Colonic mucosa (tissue), 4 donors: ENCODE data around the gene KRT40. TPM values are rescaled to one million over a fixed set of nuclear protein-coding genes. Genes with fewer than 3 reads are reported as not detected.

Experiments used
- DNase-seq: peaks from one replicate; pipeline ENCODE4 v3.0.0-alpha.2; 2020
- H3K27ac ChIP-seq: fragments of 200-600 bp; one replicate; pipeline ENCODE4 v1.8.0; 2021
- H3K27me3 ChIP-seq: fragments of 200-600 bp; one replicate; pipeline ENCODE4 v1.8.0; 2021
- H3K36me3 ChIP-seq: fragments of 200-600 bp; one replicate; pipeline ENCODE4 v1.8.0; 2021
- H3K4me1 ChIP-seq: fragments of 200-600 bp; one replicate; pipeline ENCODE4 v1.8.0; 2021; ENCODE audit warnings: mild to moderate bottlenecking
- H3K4me3 ChIP-seq: fragments of 200-600 bp; one replicate; pipeline ENCODE4 v1.8.0; 2021
- H3K9ac ChIP-seq, 2 donors: one replicate each; pipeline ENCODE4 v1.7.0; 2013; ENCODE audit warnings: control low read depth in 2 of 2, low read depth in 2 of 2, low read length in 2 of 2
- H3K9me3 ChIP-seq: fragments of 200-600 bp; one replicate; pipeline ENCODE4 v1.8.0; 2021
- CTCF ChIP-seq: fragments of 200-600 bp; IDR thresholded peaks from one replicate; pipeline ENCODE4 v1.8.0; 2022; ENCODE audit warnings: antibody characterized with exemption, mild to moderate bottlenecking
- intact Hi-C: fragments of 100-400 bp; cut with DNase I; formaldehyde crosslinking; loops from one replicate; pipeline ENCODE4 v1.14.1; 2022
- total RNA-seq, 2 donors: library from RNA; stranded (reverse); fragmentation: NEBNext Ultra II Directional in 1 of 2; extraction: Animal tissue kit (Norgen Biotek cat#: 25700) in 1 of 2; gene quantifications; one replicate each; pipeline ENCODE4 v1.2.1, GENCODE V29; 2021
- donor health status: healthy.
- donor health status: DM: no; HTN: no; CAD: no.
- donor health status: DM: no; HTN: no; CAD: no.

Gene KRT40
- total RNA-seq, 2 donors from 2014 or later: 0.32 TPM; not detected in 1

DNA sequence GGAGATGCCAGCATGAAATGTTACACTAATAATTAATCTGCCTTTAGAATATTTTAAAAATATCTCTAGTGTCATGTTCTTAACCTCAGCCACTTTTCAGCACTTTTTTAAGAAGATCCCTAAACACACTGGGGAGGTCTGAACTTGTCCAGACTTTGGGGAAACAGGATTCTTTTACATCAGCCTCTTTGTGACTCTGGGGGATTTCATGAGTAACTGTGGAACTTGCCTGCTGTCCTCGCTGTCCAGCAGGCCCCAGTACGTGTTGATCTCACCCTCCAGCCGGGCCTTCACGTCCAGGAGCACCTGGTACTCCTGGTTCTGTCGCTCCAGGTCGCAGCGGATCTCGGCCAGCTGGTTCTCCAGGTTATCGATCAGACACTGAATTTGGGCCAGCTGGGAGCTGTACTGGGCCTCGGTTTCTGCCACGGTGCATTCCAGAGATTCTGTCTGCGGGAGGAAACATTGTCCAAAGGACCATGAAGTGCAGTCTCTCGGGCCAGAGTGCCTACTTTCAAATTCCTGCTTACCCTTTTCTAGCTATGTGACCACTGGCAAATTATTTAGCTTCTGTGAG lies 5.5 kb downstream of the KRT40 start:
- intact Hi-C loops: no loop called here
- no peak for TF ChIP-seq CTCF
- no peaks in the 10 kb centered on the region for H3K4me1 ChIP-seq
- DNase-seq: no peak
- H3K4me3 ChIP-seq: no peak overlapping the region
- no peaks in the 10 kb centered on the region for H3K36me3 ChIP-seq
- H3K9me3 ChIP-seq: no peaks in the 10 kb centered on the region
- H3K9ac ChIP-seq: no peak overlapping the region
- H3K27ac ChIP-seq: no peak overlapping the region
- no peaks in the 10 kb centered on the region for H3K27me3 ChIP-seq

DNA sequence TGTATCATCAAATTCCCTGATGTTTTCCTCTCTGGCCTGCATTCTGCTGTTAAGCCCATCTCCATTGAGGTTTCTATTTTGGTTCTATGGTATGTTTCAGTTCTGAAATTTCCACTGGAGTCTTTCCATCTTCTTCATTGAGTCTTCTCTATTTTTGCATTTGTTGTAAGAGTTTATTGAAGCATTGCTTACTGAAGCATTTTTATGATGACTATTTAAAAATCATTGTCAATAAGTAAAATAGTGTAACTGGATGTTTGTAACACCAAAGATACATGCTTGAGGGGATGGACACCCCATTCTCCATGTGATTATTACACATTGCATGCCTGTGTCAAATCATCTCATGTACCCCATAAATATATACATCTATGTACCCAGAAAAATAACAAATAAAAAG lies 8.6 kb downstream of the KRT40 start:
- Histone ChIP-seq H3K9ac (no peak overlapping the region), H3K9me3 (no peaks in the 10 kb centered on the region), H3K4me3 (no peak overlapping the region), H3K27me3 (no peaks in the 10 kb centered on the region), H3K4me1 (no peaks in the 10 kb centered on the region), H3K36me3 (no peaks in the 10 kb centered on the region), H3K27ac (no peak overlapping the region)
- no peak for DNase-seq
- no peak for TF ChIP-seq CTCF
- intact Hi-C loops: no loop called here

DNA sequence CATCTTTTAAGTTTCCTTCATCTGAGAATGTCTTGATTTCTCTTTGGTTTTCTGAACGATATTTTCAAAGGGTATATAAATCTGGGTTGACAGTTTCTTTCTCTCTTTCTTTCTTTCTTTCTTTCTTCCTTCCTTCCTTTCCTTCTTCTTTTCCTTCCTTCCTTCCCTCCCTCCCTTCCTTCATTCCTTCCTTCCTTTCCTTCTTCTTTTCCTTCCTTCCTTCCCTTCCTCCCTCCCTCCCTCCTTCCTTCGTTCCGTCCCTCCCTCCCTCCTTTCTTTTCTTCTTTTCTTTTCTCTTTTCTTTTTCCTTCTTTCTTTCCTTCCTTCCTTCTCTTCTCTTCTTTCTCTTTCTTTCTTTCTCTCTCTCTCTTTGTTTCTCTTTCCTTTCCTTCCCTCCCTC lies 9.8 kb downstream of the KRT40 start:
- intact Hi-C loops: no loop called here
- H3K4me1 ChIP-seq: no peaks in the 10 kb centered on the region
- H3K9ac ChIP-seq: no peak overlapping the region
- H3K9me3 ChIP-seq: no peaks in the 10 kb centered on the region
- no peaks in the 10 kb centered on the region for H3K27me3 ChIP-seq
- H3K27ac ChIP-seq: no peak overlapping the region
- no peak for DNase-seq
- H3K36me3 ChIP-seq: no peaks in the 10 kb centered on the region
- H3K4me3 ChIP-seq: no peak overlapping the region
- no peak for TF ChIP-seq CTCF

GRCh38 chr17:40967582-40967981 lies 16.5 kb downstream of the KRT40 start:
- Histone ChIP-seq H3K4me1 (no peaks in the 10 kb centered on the region), H3K4me3 (no peak overlapping the region), H3K9ac (no peak overlapping the region), H3K36me3 (no peaks in the 10 kb centered on the region), H3K27me3 (no peaks in the 10 kb centered on the region), H3K9me3 (no peaks in the 10 kb centered on the region), H3K27ac (no peak overlapping the region)
- DNase-seq: no peak
- intact Hi-C loops: no loop called here
- TF ChIP-seq CTCF: no peak

GRCh38 chr17:40966848-40967247 lies 17.3 kb downstream of the KRT40 start, which contains the start of gene KRT39:
KRT39 (minus strand) TSS chr17:40966948; CDS start chr17:40966856, 92 bp downstream.
- Histone ChIP-seq H3K27me3 (no peaks in the 10 kb centered on the region), H3K4me1 (no peaks in the 10 kb centered on the region), H3K27ac (no peak within 1 kb of the TSS), H3K4me3 (no peak within 1 kb of the TSS), H3K36me3 (no peaks in the 10 kb centered on the region), H3K9me3 (no peaks in the 10 kb centered on the region), H3K9ac (no peak within 1 kb of the TSS)
- no peak for DNase-seq
- intact Hi-C loops: no loop called here
- no peak for TF ChIP-seq CTCF
